GM19463 (cell line): Measurements from ENCODE around the gene RIT2.

Experiments
- ATAC-seq: cut with Tn5 transposase; IDR thresholded peaks from one replicate; pipeline ENCODE4 v1.9.1; 2021; ENCODE audit warnings: mild to moderate bottlenecking, moderate library complexity; ENCODE audit not compliant: unreplicated experiment

The RIT2 gene

GRCh38 chr18:43017622-43018021 is 97.9 kb downstream of the RIT2 start:
- no peak for ATAC-seq

DNA sequence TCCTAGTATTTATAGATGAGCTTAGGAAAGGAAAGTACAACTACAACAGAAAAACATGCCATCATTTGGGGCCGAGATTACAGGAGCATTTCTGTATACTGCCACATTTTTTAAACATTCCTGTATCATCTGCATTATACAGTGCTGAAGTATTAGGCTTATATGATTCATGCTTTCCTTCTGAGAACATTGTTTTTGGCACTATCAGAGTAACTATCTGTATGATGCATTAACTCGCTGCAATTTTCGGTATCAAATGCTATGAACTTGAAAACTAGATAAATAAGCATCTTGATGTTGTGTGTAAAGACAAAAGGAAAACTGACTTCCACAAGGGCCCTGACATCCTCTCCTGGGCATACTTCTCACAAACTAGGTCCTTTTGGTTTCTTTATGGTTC is 102.0 kb downstream of the RIT2 start:
- ATAC-seq, result no peak

DNA sequence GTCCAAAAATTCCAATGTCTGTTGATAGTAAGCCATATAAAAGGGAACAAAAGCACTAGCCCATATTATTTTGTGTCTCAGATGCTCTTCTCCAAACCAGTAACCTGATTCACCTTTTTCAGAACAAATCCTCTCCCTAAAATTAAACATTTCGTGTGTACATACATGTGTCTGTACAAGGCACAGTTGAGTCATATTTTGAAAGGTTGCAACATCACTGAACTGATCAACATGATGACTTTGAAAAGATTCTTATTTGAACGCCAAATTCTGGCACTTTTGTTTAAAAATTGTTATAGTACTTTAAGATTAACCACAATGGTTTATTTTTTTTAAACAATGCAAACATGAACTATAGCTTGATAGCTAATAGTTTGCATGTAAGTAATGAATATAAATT is 102.5 kb downstream of the RIT2 start:
- no peak for ATAC-seq

DNA sequence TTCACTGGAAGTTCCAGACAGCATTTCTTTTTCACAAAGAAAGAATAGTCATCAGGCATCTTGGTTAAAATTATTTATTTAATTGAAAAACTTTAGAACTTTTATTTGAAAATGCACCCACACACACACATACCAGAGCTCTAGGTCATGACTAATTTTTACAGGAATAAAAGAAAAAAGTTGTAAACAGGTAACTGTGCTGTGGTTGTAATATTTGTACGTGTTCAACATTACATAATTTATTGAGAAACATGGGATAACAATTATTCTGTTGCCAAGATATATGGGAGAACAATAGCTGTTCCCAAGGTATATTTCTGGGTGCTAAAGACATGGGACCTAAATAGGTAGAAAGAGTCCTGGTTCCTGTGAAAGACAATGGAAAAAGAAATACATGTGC is 104.9 kb downstream of the RIT2 start:
- ATAC-seq, result no peak

DNA sequence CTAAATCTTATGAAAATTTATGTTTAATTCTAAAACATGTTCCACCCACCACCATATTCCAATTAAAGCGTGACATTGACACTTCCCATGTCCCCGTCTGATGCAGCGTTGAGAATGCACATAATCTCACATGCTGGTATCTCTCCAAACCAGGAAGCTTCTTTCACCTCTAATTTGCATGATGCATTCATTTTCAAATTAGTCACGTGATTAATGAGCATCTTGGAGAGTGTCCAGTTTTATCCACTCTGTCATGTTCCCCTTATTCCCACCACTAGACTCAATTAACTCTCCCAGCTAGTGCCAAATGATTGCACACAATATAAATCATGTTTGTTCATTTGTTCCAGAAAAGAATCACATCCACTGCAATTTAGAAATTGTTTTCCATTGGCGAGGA is 105.8 kb downstream of the RIT2 start:
- ATAC-seq, result no peak

DNA sequence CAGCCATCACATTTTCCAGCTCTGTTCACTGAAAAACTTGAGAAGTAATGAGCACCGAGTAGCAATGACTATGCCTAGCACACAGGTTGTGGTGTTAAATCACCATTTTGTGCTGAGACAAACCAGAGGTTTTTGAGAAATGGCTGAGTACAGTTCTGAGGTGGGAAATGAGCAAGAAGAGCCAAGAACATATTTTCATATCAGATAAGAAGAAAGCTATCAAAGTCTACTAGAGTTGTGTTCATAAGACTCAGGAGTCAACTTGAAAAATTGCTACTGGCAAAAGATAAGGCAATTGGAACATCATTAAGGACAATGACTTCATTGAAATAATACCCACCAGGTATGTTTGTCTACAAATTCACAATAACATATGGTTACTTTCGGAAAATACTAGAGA is 108.1 kb downstream of the RIT2 start:
- ATAC-seq, result no peak

DNA sequence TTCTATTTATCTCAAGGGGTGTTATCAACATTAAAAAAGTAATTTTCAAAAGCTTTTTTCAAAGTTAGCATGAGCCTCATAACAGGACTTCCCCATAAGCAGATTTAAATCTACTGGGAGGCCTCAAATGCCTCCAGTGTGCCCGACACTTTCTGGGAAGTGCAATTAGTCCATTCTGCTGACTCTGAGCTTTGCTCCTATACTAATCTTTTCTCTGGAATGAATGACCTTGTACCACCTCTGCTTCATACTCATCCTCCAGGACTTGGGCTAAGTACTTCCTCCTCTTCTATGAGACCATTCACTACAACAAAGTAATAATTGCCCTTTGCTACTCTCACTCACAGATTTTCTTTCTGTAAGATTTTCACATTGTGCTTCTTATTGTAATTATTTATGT is 111.1 kb downstream of the RIT2 start:
- ATAC-seq, result no peak

DNA sequence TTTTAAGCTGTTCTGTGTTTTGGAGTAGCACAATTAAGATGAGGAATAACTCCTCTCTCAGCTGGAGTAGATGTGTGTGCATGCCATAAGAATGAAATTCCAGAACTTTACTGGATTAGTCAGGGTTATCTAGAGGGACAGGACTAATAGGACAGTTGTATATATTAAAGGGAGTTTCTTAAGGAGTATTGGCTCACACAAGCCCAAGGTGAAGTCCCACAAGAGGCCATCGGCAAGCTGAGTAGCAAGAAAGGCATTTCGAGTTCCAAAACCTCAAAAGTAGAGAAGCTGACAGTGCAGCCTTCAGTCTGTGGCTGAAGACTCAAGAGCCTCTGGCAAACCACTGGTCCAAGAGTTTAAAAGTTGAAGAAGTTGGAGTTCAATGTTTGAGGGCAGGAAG is 113.7 kb downstream of the RIT2 start:
- ATAC-seq, result no peak

DNA sequence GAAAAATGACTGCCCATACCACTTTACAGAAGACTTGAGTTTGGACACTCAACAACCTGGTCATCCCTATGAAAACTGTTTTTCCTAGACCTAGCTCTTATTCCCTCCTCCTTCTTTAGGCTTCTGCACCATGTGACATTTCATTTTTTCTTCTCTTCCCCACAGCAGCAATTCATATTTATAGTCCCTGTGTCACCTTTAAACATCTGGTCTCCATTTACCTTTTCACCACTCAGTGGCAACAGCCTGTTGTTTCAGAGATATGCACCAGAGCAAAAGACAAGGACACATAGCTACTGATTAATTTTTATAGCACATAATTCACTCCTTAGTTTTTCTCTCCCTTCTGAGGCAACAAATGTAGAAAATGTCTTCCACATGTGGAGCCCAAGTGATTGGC is 118.7 kb downstream of the RIT2 start:
- ATAC-seq, result no peak

GRCh38 chr18:42980426-42980825 is 135.1 kb downstream of the RIT2 start:
- no peak for ATAC-seq

- ATAC-seq, result no peak
Observed at GRCh38 chr18:42977982-42978637, 137.4 kb downstream of the RIT2 start.

DNA sequence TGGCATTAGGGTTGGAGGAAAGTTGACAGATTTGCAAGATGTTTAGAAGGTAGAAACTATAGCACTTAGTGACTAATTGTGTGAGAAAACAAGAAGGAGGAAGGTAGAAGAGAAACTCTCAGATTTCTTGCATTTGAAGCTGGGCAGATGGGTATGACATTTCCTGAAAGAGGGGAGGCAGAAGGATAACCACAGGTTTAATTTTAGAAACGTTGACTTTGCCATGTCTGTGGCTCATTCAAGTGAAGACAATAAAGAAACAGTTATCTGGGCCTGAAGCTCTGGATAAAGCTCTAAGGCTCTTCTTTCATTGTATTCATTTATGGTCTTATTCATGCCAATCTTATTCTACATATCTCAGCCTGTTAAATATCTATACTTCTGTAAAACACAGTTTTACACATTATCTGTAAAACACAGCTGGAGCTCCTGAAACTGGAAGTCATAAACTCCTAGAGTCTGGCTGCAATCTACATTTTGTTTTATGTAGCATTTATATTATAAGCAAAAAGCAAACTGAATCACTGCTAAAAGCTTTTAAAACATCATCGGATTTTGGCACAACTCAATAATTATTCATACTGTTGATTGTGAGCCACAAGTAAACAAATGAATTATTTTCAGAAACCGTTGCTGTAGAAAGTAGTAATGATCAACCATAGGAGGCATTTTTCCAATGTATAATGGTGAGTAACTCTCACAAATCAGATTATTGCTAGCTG is 138.5 kb downstream of the RIT2 start:
- no peak for ATAC-seq

DNA sequence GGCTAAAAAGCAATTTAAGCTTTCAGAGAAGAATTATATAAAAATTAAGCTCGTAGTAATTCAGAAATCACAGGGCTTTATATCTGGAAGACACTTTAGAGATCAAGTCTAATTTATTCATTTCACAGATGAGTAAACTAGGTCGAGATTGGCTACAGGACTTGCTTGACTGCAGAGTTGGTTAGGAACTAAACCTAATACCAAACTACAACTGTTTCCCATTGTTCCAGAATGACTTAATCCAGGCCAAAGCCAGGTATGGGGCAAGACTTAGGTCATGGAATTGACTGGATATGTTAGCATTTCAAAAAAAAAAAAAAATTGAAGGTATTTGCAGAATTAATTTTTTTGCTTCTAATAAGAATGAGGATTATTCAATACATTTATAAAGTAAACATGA is 146.1 kb downstream of the RIT2 start:
- ATAC-seq, result no peak

DNA sequence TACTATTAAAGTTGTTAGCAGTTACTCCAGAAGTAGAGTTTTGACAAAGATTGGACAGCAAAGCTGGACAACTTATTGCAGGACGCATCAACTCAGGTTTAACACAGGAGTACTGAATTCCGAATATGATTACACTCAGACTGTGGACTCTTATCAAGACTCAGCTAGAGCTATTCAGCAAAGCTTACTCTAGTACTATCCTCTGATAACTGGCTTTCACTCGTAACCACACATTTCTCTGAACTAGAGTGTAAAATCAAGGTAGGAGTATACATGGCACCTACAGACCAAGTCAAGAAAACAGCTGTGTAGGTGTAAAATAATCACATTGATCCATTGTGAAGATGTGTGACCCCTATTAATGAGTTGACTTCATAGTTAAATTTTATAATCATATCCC is 154.2 kb downstream of the RIT2 start:
- ATAC-seq, result no peak

GRCh38 chr18:42959528-42959927 is 156.0 kb downstream of the RIT2 start:
- ATAC-seq, result no peak

DNA sequence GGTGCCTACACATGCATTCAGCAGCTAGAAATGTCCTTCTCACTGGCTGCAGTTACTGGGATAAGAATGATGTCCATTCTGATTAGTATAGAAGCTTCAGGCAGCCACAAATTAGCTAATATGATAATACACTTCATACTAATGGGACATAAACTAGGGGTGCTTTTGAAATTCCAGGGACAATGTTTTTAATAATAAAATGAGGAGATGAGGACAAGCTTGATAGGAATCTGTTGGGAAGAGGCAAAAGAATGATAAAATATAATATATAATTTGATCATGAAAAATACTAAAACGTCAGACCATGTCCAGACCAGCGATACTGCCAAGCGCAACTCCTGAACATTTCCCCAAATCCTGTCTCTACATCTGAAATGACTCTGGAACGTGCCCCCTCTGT is 157.1 kb downstream of the RIT2 start:
- no peak for ATAC-seq

DNA sequence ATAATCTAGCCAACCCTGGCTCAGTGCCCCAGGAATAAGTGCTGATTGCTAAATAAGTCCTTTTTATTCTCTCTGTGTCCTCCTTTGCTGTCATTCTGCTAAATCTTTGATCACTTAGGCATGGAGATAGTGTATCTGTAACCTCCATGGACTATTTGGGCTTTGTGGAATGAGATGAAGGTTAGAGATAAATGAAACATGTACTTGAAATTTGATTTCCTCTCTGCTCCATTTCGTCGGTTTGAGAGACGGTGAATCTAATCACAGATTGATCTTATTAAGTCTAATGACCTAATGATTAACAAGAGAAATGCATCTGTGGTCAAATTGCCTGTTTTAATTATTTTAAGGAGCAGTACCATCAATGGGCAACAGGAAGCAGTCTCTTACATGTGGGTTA is 159.2 kb downstream of the RIT2 start:
- no peak for ATAC-seq

DNA sequence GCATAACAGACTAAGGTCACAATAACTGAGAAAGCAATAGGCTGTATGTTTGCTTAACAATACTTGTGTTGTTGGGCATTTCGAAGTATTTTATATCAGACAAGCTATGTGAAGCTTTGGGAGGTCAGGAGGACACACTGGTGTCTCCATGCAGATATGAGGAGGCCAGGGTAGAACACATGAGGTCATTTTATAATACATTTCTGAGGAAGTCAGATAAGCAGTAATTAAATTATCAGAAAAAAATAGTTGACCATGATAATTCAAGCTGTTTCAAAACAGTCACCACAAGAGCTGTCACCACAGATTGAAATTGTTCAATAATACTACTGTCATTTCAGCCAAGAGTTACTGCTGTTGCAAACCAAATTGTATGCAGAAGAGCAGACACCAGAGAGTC is 160.6 kb downstream of the RIT2 start:
- no peak for ATAC-seq

- no peak for ATAC-seq
Observed at GRCh38 chr18:42953306-42953705, 162.2 kb downstream of the RIT2 start.

GRCh38 chr18:42950732-42951131 is 164.8 kb downstream of the RIT2 start:
- no peak for ATAC-seq

GRCh38 chr18:42948831-42949230 is 166.7 kb downstream of the RIT2 start:
- no peak for ATAC-seq

GRCh38 chr18:42941860-42942259 is 173.6 kb downstream of the RIT2 start:
- no peak for ATAC-seq

DNA sequence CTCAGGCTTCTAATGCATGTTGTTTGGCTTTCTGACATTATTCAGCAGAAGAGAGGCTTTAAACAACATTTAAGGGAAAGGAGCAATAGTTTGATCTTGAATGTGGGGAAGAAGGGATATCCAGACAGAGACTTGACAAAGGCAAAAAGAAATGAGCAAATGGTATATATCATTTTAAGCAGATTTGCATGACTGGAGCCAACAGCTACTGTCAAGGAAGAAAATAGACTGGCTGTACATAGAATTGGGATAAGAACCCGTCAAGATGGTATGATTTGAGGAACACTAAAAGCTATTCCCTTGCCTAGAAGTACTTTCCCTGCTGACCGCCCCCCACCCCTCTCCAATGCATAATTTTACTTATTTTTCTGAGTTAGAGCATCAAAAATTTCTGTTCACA is 174.5 kb downstream of the RIT2 start:
- ATAC-seq, result no peak
